GM12878 (cell line): ENCODE data around the gene PDGFC. TPM values are rescaled to one million over a fixed set of nuclear protein-coding genes. Genes with fewer than 3 reads are reported as not detected.

Experiments used
- ATAC-seq: fragments of 200-7000 bp; cut with Tn5 transposase; 3 replicates; pipeline ENCODE4 v1.9.1; 2020; ENCODE audit warnings: mild to moderate bottlenecking, moderate library complexity
- BruUV-seq: library from RNA; stranded (reverse); fragments of 400-500 nt; replicated peaks from 2 replicates; lab custom pipeline; 2021; lab: Mats Ljungman, UMichigan
- CTCF ChIA-PET: fragments of 300-600 bp; sonication (Branson Sonifier 250); formaldehyde crosslinking; extraction: SDS; loops from one replicate; lab custom pipeline; 2021; ENCODE audit warnings: inconsistent platforms; lab: Yijun Ruan, JAX
- POLR2A ChIA-PET: fragments of 350-600 bp; formaldehyde crosslinking; extraction: SDS; loops from one replicate; lab custom pipeline; 2021; ENCODE audit warnings: inconsistent platforms; lab: Charles Lee
- RAD21 ChIA-PET: fragments of 300-600 bp; sonication (Branson Sonifier 250); formaldehyde crosslinking; loops from one replicate; lab custom pipeline; 2023; ENCODE audit warnings: antibody characterized with exemption; ENCODE audit not compliant: unreplicated experiment; lab: Charles Lee
- SMC1A ChIA-PET: fragments of 300-600 bp; sonication (Branson Sonifier 250); formaldehyde crosslinking; loops from one replicate; lab custom pipeline; 2023; ENCODE audit not compliant: unreplicated experiment, uncharacterized antibody; lab: Charles Lee
- DNase-seq: peaks from one replicate; pipeline ENCODE4 v3.0.0-alpha.2; 2011; ENCODE audit warnings: low read depth, low spot score
- FAIRE-seq: peaks from 3 replicates; lab custom pipeline; 2011; peaks lifted over from hg19 to GRCh38; lab: Jason Lieb, UNC
- H2AFZ ChIP-seq: 2 replicates; pipeline ENCODE4 v1.6.0; 2011; ENCODE audit warnings: low read depth, low read length, control low read depth; ENCODE audit not compliant: control insufficient read depth
- H3K27ac ChIP-seq: 2 replicates; pipeline ENCODE4 v1.5.1; 2011; ENCODE audit warnings: control low read depth; ENCODE audit not compliant: control insufficient read depth, insufficient read depth
- H3K27me3 ChIP-seq, 2 experiments: replicated peaks in 1 of 2; 2 replicates each; pipeline versions ENCODE4 v1.6.0 to v1.6.1; 2011; ENCODE audit warnings: low read length in 1 of 2; ENCODE audit not compliant: control insufficient read depth in 2 of 2, insufficient read depth in 2 of 2
- H3K36me3 ChIP-seq, 2 experiments: 2 replicates each; pipeline ENCODE4 v1.5.1; 2011; ENCODE audit warnings: low read length in 1 of 2; ENCODE audit not compliant: control insufficient read depth in 2 of 2, insufficient read depth in 2 of 2
- H3K4me1 ChIP-seq: 2 replicates; pipeline ENCODE4 v1.6.1; 2011; ENCODE audit warnings: mild to moderate bottlenecking, low read length, moderate library complexity, mixed read lengths; ENCODE audit not compliant: control insufficient read depth, insufficient read depth
- H3K4me2 ChIP-seq: 2 replicates; pipeline ENCODE4 v1.6.0; 2011; ENCODE audit warnings: control low read depth; ENCODE audit not compliant: control insufficient read depth, insufficient read depth
- H3K4me3 ChIP-seq: fragments of 200-600 bp; sonication (generic); 2 replicates; pipeline ENCODE4 v1.5.1; 2016
- H3K79me2 ChIP-seq: 2 replicates; pipeline ENCODE4 v1.6.0; 2011; ENCODE audit warnings: low read length; ENCODE audit not compliant: control insufficient read depth, insufficient read depth
- H3K9ac ChIP-seq: 2 replicates; pipeline ENCODE4 v1.8.0; 2011; ENCODE audit warnings: low read length, control low read depth, mixed read lengths; ENCODE audit not compliant: control insufficient read depth, insufficient read depth
- H3K9me3 ChIP-seq: replicated peaks from 3 replicates; pipeline ENCODE4 v1.5.1; 2011; ENCODE audit warnings: mild to moderate bottlenecking, low read length; ENCODE audit not compliant: control insufficient read depth, insufficient read depth
- H4K20me1 ChIP-seq: 2 replicates; pipeline ENCODE4 v1.6.0; 2011; ENCODE audit not compliant: control insufficient read depth, insufficient read depth
- CBFB ChIP-seq: IDR thresholded peaks from 2 replicates; pipeline ENCODE4 v1.6.1; 2016; ENCODE audit warnings: antibody characterized with exemption, low read depth
- CHD4 ChIP-seq: fragments of 200-600 bp; sonication (generic); IDR thresholded peaks from 2 replicates; pipeline ENCODE4 v1.6.1; 2016; ENCODE audit warnings: mild to moderate bottlenecking
- HCFC1 ChIP-seq: fragments of 150-350 bp; IDR thresholded peaks from 2 replicates; pipeline ENCODE4 v1.6.1; 2014; ENCODE audit warnings: low read length
- HDGF ChIP-seq: fragments of 450-650 bp; IDR thresholded peaks from 2 replicates; pipeline ENCODE4 v1.6.1; 2016; ENCODE audit warnings: antibody characterized with exemption
- IKZF2 ChIP-seq, 2 experiments: fragments of 450-650 bp; IDR thresholded peaks; 2 replicates each; pipeline ENCODE4 v1.6.1; 2017; ENCODE audit warnings: mild to moderate bottlenecking in 2 of 2, moderate library complexity in 2 of 2
- IRF3 ChIP-seq: fragments of 450-650 bp; IDR thresholded peaks from 2 replicates; pipeline ENCODE4 v1.6.1; 2014; ENCODE audit warnings: mild to moderate bottlenecking
- MXI1 ChIP-seq: fragments of 150-350 bp; IDR thresholded peaks from 2 replicates; pipeline ENCODE4 v1.6.1; 2011; ENCODE audit warnings: low read depth, mild to moderate bottlenecking, inconsistent platforms, low read length, improper control_type of control experiment
- NR2F1 ChIP-seq: fragments of 450-650 bp; conservative IDR thresholded peaks from 2 replicates; pipeline ENCODE4 v1.6.1; 2017; ENCODE audit warnings: mild to moderate bottlenecking
- PKNOX1 ChIP-seq: fragments of 450-650 bp; IDR thresholded peaks from 2 replicates; pipeline ENCODE4 v1.6.1; 2016; ENCODE audit warnings: mild to moderate bottlenecking
- POLR2AphosphoS2 ChIP-seq: IDR thresholded peaks from 2 replicates; pipeline ENCODE4 v1.6.1; 2011; ENCODE audit warnings: low read depth, mild to moderate bottlenecking, low read length, improper control_type of control experiment, moderate library complexity
- RUNX3 ChIP-seq: IDR thresholded peaks from 2 replicates; pipeline ENCODE4 v1.6.1; 2012; ENCODE audit warnings: low read length, inconsistent platforms
- STAT1 ChIP-seq: fragments of 450-650 bp; conservative IDR thresholded peaks from 2 replicates; pipeline ENCODE4 v1.6.1; 2014; ENCODE audit warnings: antibody characterized with exemption, mild to moderate bottlenecking
- YY1 ChIP-seq: IDR thresholded peaks from 2 replicates; pipeline ENCODE4 v1.6.1; 2011; ENCODE audit warnings: low read depth, mild to moderate bottlenecking, low read length
- ZBTB11 ChIP-seq: fragments of 450-650 bp; formaldehyde crosslinking; IDR thresholded peaks from 2 replicates; pipeline ENCODE4 v1.5.0; 2022; ENCODE audit warnings: mild to moderate bottlenecking, missing genetic modification characterization
- WGBS: methylation state at CpG from one replicate; pipeline ENCODE4 v1.1.6; 2016; ENCODE audit warnings: low lambda C conversion rate; ENCODE audit not compliant: insufficient replicate concordance, insufficient coverage; ENCODE audit errors: missing lambda C conversion rate; 5-methylcytosine and 5-hydroxymethylcytosine counted together
- in situ Hi-C: fragments of 300-500 bp; cut with MboI; formaldehyde crosslinking; loops from 9 replicates; pipeline ENCODE4 v1.14.3; 2018; ENCODE audit warnings: mixed read lengths
- intact Hi-C: fragments of 100-400 bp; cut with micrococcal nuclease; formaldehyde crosslinking; loops from one replicate; pipeline ENCODE4 v1.14.2; 2022; ENCODE audit not compliant: unreplicated experiment
- polyA plus RNA-seq, 11 experiments: library from polyadenylated mRNA; depleted of rRNA in 4 of 11; unstranded in 6 of 11; stranded (reverse) in 5 of 11; fragments of >200 nt; fragmentation: Nextera tagmentation in 4 of 11; fragmentation: Illumina TruSeq in 1 of 11; extraction: Ambion mirVana in 4 of 11; extraction: Trizol in 1 of 11; gene quantifications; 1 replicate in 1 of 11; 2 replicates in 10 of 11; pipeline versions ENCODE4 v1.2.1 to v1.2.3, GENCODE V29; 2011 to 2016; ENCODE audit warnings: inconsistent platforms in 2 of 11, missing spikeins in 2 of 11, low read depth in 1 of 11
- total RNA-seq, 4 experiments: library from RNA; depleted of rRNA in 3 of 4; stranded (reverse); fragments of >200 nt in 3 of 4; fragmentation: Illumina TruSeq in 1 of 4; extraction: Trizol in 1 of 4; gene quantifications; 2 replicates each; pipeline versions ENCODE4 v1.2.1 to v1.2.3, GENCODE V29; 2013 to 2021

The PDGFC gene
- total and polyA plus RNA-seq, 10 of the 15 experiments (the other 5 are each of a cell fraction or from before 2014, with no cell fraction given) = 0.02 to 0.18 TPM; not detected in 8

GRCh38 chr4:156885374-156885773 is 86.2 kb downstream of the PDGFC start:
- H2AFZ ChIP-seq = no peak overlapping the region
- no peaks in the 10 kb centered on the region for H3K79me2 ChIP-seq
- ChIA-PET SMC1A (interaction anchor here (0.9 kb wide), 1 partner anchor 123 kb away, joined by 3 read pairs; no protein-coding TSS in a partner anchor), CTCF (no interaction called here), POLR2A (no interaction called here), RAD21 (no interaction called here)
- in situ Hi-C loops = no loop called here
- H3K36me3 ChIP-seq = no peaks in the 10 kb centered on the region
- H3K9ac ChIP-seq = no peak overlapping the region
- no TSS peak for BruUV-seq
- H4K20me1 ChIP-seq = no peaks in the 10 kb centered on the region
- H3K27me3 ChIP-seq = no peaks in the 10 kb centered on the region
- no peak overlapping the region for H3K4me2 ChIP-seq
- DNase-seq (no peak), ATAC-seq (no peak), FAIRE-seq (no peak)
- H3K4me1 ChIP-seq = no peaks in the 10 kb centered on the region
- no peak overlapping the region for H3K27ac ChIP-seq
- WGBS = 0% methylated on average over 1 of the region's 1 CpG
- intact Hi-C loops = no loop called here
- no peak overlapping the region for H3K4me3 ChIP-seq
- no peaks in the 10 kb centered on the region for H3K9me3 ChIP-seq
- no peak for TF ChIP-seq PKNOX1
- TF ChIP-seq CBFB = no peak
- no peak for TF ChIP-seq STAT1
- TF ChIP-seq ZBTB11 (CRISPR knock-in tag) = no peak
- TF ChIP-seq NR2F1 = no peak
- no peak for TF ChIP-seq IKZF2 (IDR thresholded peaks at IDR 0.05)
- TF ChIP-seq CHD4 = no peak
- TF ChIP-seq HCFC1 = no peak
- no peak for TF ChIP-seq IRF3
- TF ChIP-seq YY1 = no peak
- TF ChIP-seq RUNX3 = no peak
- TF ChIP-seq MXI1 = no peak
- TF ChIP-seq HDGF = no peak
- no peak for TF ChIP-seq POLR2AphosphoS2
